Duodenal mucosa (tissue), 2 donors: Measurements from ENCODE around the gene SLC35C1.
"Not testable (repeated sequence)": the region's sequence is repeated elsewhere in the genome, so short reads cannot be mapped to it uniquely, and the experiment has no call there.

Experiments used
- H3K27ac ChIP-seq: one replicate; pipeline ENCODE4 v1.7.0; 2013; ENCODE audit warnings: low read depth, low read length
- H3K27me3 ChIP-seq, 2 donors: one replicate each; pipeline ENCODE4 v1.7.0; 2013; ENCODE audit warnings: low read length in 2 of 2, control low read depth in 1 of 2; ENCODE audit not compliant: insufficient read depth in 2 of 2, control insufficient read depth in 1 of 2
- H3K36me3 ChIP-seq, 2 donors: one replicate each; pipeline ENCODE4 v1.7.0; 2013; ENCODE audit warnings: low read length in 2 of 2, control low read depth in 1 of 2; ENCODE audit not compliant: insufficient read depth in 2 of 2, control insufficient read depth in 1 of 2
- H3K4me1 ChIP-seq, 2 donors: one replicate each; pipeline ENCODE4 v1.7.0; 2013; ENCODE audit warnings: low read length in 2 of 2, control low read depth in 1 of 2; ENCODE audit not compliant: insufficient read depth in 2 of 2, control insufficient read depth in 1 of 2
- H3K4me3 ChIP-seq, 2 donors: one replicate each; pipeline ENCODE4 v1.7.0; 2013; ENCODE audit warnings: low read length in 2 of 2, low read depth in 1 of 2
- H3K9ac ChIP-seq, 2 donors: one replicate each; pipeline ENCODE4 v1.7.0; 2013; ENCODE audit warnings: low read length in 2 of 2, low read depth in 1 of 2
- H3K9me3 ChIP-seq, 2 donors: one replicate each; pipeline ENCODE4 v1.7.0; 2013; ENCODE audit warnings: low read length in 2 of 2, control low read depth in 1 of 2; ENCODE audit not compliant: control insufficient read depth in 1 of 2

SLC35C1 gene

GRCh38 chr11:45826492-45826891, 21.5 kb downstream of the SLC35C1 start:
- H3K4me3 ChIP-seq, H3K4me1 ChIP-seq, H3K9ac ChIP-seq, H3K36me3 ChIP-seq, H3K9me3 ChIP-seq, H3K27me3 ChIP-seq, H3K27ac ChIP-seq: not testable (repeated sequence)

- Histone ChIP-seq H3K36me3 (no peaks in the 10 kb centered on the region), H3K27me3 (no peaks in the 10 kb centered on the region), H3K9ac (no peak overlapping the region), H3K27ac (no peak overlapping the region), H3K9me3 (peaks cover 0 to 3% of the 10 kb centered on the region in 2 donors), H3K4me1 (peaks cover 0 to 7% of the 10 kb centered on the region in 2 donors), H3K4me3 (no peak overlapping the region)
These were observed 22.2 kb downstream of the SLC35C1 start for GRCh38 chr11:45827123-45827522.

- Histone ChIP-seq H3K4me1 (no peaks in the 10 kb centered on the region), H3K27ac (no peak overlapping the region), H3K36me3 (no peaks in the 10 kb centered on the region), H3K9ac (no peak overlapping the region), H3K27me3 (no peaks in the 10 kb centered on the region), H3K9me3 (peaks cover 0 to 3% of the 10 kb centered on the region in 2 donors), H3K4me3 (no peak overlapping the region)
These were observed 24.0 kb downstream of the SLC35C1 start for GRCh38 chr11:45828996-45829395.

GRCh38 chr11:45830596-45830995, 25.6 kb downstream of the SLC35C1 start:
- no peaks in the 10 kb centered on the region for H3K4me1 ChIP-seq
- no peak overlapping the region for H3K4me3 ChIP-seq
- H3K27ac ChIP-seq, result no peak overlapping the region
- no peak overlapping the region for H3K9ac ChIP-seq
- no peaks in the 10 kb centered on the region for H3K27me3 ChIP-seq
- H3K36me3 ChIP-seq, result no peaks in the 10 kb centered on the region
- H3K9me3 ChIP-seq, result peaks cover 0 to 3% of the 10 kb centered on the region in 2 donors

GRCh38 chr11:45832811-45833441, 28.0 kb downstream of the SLC35C1 start:
- Histone ChIP-seq H3K4me3 (no peak overlapping the region), H3K27ac (no peak overlapping the region), H3K4me1 (no peaks in the 10 kb centered on the region), H3K9ac (no peak overlapping the region), H3K9me3 (no peaks in the 10 kb centered on the region), H3K36me3 (no peaks in the 10 kb centered on the region), H3K27me3 (no peaks in the 10 kb centered on the region)

GRCh38 chr11:45833761-45834160, 28.8 kb downstream of the SLC35C1 start:
- no peak overlapping the region for H3K9ac ChIP-seq
- no peaks in the 10 kb centered on the region for H3K4me1 ChIP-seq
- H3K27ac ChIP-seq, result no peak overlapping the region
- no peaks in the 10 kb centered on the region for H3K27me3 ChIP-seq
- H3K4me3 ChIP-seq, result no peak overlapping the region
- no peaks in the 10 kb centered on the region for H3K36me3 ChIP-seq
- no peaks in the 10 kb centered on the region for H3K9me3 ChIP-seq

GRCh38 chr11:45834298-45834756, 29.4 kb downstream of the SLC35C1 start:
- H3K36me3 ChIP-seq, result no peaks in the 10 kb centered on the region
- no peak overlapping the region for H3K27ac ChIP-seq
- no peaks in the 10 kb centered on the region for H3K27me3 ChIP-seq
- no peaks in the 10 kb centered on the region for H3K9me3 ChIP-seq
- H3K4me3 ChIP-seq, result no peak overlapping the region
- H3K9ac ChIP-seq, result no peak overlapping the region
- H3K4me1 ChIP-seq, result no peaks in the 10 kb centered on the region

GRCh38 chr11:45839204-45839603, 34.3 kb downstream of the SLC35C1 start:
- H3K4me3 ChIP-seq, result no peak overlapping the region
- no peaks in the 10 kb centered on the region for H3K36me3 ChIP-seq
- no peak overlapping the region for H3K9ac ChIP-seq
- H3K4me1 ChIP-seq, result peaks cover 4 to 13% of the 10 kb centered on the region in 2 donors
- H3K27me3 ChIP-seq, result no peaks in the 10 kb centered on the region
- no peaks in the 10 kb centered on the region for H3K9me3 ChIP-seq
- no peak overlapping the region for H3K27ac ChIP-seq

- H3K4me1 ChIP-seq, result peaks cover 4 to 13% of the 10 kb centered on the region in 2 donors
- not testable (repeated sequence) for H3K27me3 ChIP-seq, H3K9ac ChIP-seq, H3K4me3 ChIP-seq, H3K9me3 ChIP-seq, H3K36me3 ChIP-seq, H3K27ac ChIP-seq
These were observed 35.3 kb downstream of the SLC35C1 start for GRCh38 chr11:45840251-45840650.

- Histone ChIP-seq H3K9ac (peak overlapping the region; percentile 48 to 50), H3K36me3 (no peaks in the 10 kb centered on the region), H3K4me3 (peak overlapping the region; percentile 62 to 68), H3K27me3 (no peaks in the 10 kb centered on the region), H3K9me3 (no peaks in the 10 kb centered on the region), H3K27ac (peak overlapping the region; percentile 88), H3K4me1 (peaks cover 17 to 22% of the 10 kb centered on the region in 2 donors)
These were observed 38.4 kb downstream of the SLC35C1 start for GRCh38 chr11:45843158-45843924.
